ENCODE data around the gene GPANK1. TPM values are rescaled to one million over a fixed set of nuclear protein-coding genes. Genes with fewer than 3 reads are reported as not detected.

GPANK1 gene
- total and polyA plus RNA-seq, 2 of the 13 experiments (the other 11 are each of a cell fraction or from before 2014, with no cell fraction given), result 15.4 to 22.8 TPM

GRCh38 chr6:31619805-31620585 is 44.8 kb downstream of the GPANK1 start (continued):
- TF ChIP-seq ZNF3 (CRISPR knock-in tag; IDR thresholded peaks at IDR 0.05) (no peak), TSC22D2 (CRISPR knock-in tag; IDR thresholded peaks at IDR 0.05; ENCODE audit: borderline replicate concordance) (no peak; the same call in 1 of the 2 replicates), ZNF558 (CRISPR knock-in tag; IDR thresholded peaks at IDR 0.05; ENCODE audit: borderline replicate concordance) (no peak; the same call in 1 of the 2 replicates), TEAD3 (CRISPR knock-in tag; optimal IDR thresholded peaks at IDR 0.05; ENCODE audit: borderline replicate concordance) (peak; percentile 70), KDM6A (CRISPR knock-in tag; IDR thresholded peaks at IDR 0.05; ENCODE audit: low read depth) (no peak), NR2F1 (CRISPR knock-in tag; IDR thresholded peaks at IDR 0.05) (no peak), ZNF740 (CRISPR knock-in tag; IDR thresholded peaks at IDR 0.05) (0 out of 2 replicates have a peak, but pooled peaks have one; percentile 9), ZFP82 (CRISPR knock-in tag; IDR thresholded peaks at IDR 0.05; ENCODE audit: borderline replicate concordance) (no peak), NR2F2 (IDR thresholded peaks at IDR 0.05; ENCODE audit: borderline replicate concordance, low read depth) (no peak), E2F1 (CRISPR knock-in tag; IDR thresholded peaks at IDR 0.05) (peak; percentile 89), MYPOP (CRISPR knock-in tag; IDR thresholded peaks at IDR 0.05) (peak; percentile 68), PRMT3 (CRISPR knock-in tag; IDR thresholded peaks at IDR 0.05; ENCODE audit: borderline replicate concordance, low read depth) (no peak), ZNF567 (CRISPR knock-in tag; IDR thresholded peaks at IDR 0.05; ENCODE audit: borderline replicate concordance) (no peak), ZNF672 (CRISPR knock-in tag; IDR thresholded peaks at IDR 0.05) (no peak), RBFOX2 (IDR thresholded peaks at IDR 0.05; ENCODE audit: low read depth, low read length) (peak; percentile 75), ZNF746 (CRISPR knock-in tag; IDR thresholded peaks at IDR 0.05) (no peak), ZNF292 (CRISPR knock-in tag; IDR thresholded peaks at IDR 0.05; ENCODE audit: borderline replicate concordance, low read depth) (no peak), SYNCRIP (IDR thresholded peaks at IDR 0.05; ENCODE audit: insufficient read depth, low read depth, low read length) (no peak), ZNF180 (CRISPR knock-in tag; IDR thresholded peaks at IDR 0.05; ENCODE audit: borderline replicate concordance, low read depth) (no peak), NR2F6 (IDR thresholded peaks at IDR 0.05) (no peak), NR2F6 (CRISPR knock-in tag; IDR thresholded peaks at IDR 0.05) (peak; percentile 38; the same call in 1 of the 2 replicates), ZNF256 (CRISPR knock-in tag; conservative IDR thresholded peaks at IDR 0.05) (no peak), RXRA (CRISPR knock-in tag; IDR thresholded peaks at IDR 0.05) (peak; percentile 65), ZFP41 (CRISPR knock-in tag; IDR thresholded peaks at IDR 0.05; ENCODE audit: borderline replicate concordance) (no peak), TERF1 (CRISPR knock-in tag; IDR thresholded peaks at IDR 0.05) (no peak), IRF9 (CRISPR knock-in tag; IDR thresholded peaks at IDR 0.05; ENCODE audit: borderline replicate concordance) (peak; percentile 83; the same call in 1 of the 2 replicates), SP5 (CRISPR knock-in tag; IDR thresholded peaks at IDR 0.05; ENCODE audit: borderline replicate concordance, low read depth) (peak; percentile 86)

Measured in HepG2 (cell line).